Activated T-cell treated with anti-CD3 and anti-CD28 coated beads, Interleukin-2, amount 50 U/mL, for 4 hours (primary cell): ENCODE data around the gene RAB19. TPM values are rescaled to one million over a fixed set of nuclear protein-coding genes. Genes with fewer than 3 reads are reported as not detected.
"Not testable (repeated sequence)": the region's sequence is repeated elsewhere in the genome, so short reads cannot be mapped to it uniquely, and the experiment has no call there.

Experiments used
- ATAC-seq, 2 donors: fragments of 200-7000 bp; cut with Tn5 transposase; one replicate each; pipeline ENCODE4 v1.10.0; 2021
- DNase-seq: peaks from one replicate; pipeline ENCODE4 v3.0.0-alpha.2; 2020
- H3K27me3 Mint-ChIP-seq: one replicate; pipeline ENCODE4 v1.8.0; 2021; ENCODE audit warnings: low read depth, mixed read lengths
- H3K36me3 Mint-ChIP-seq: one replicate; pipeline ENCODE4 v1.8.0; 2022; ENCODE audit warnings: mixed read lengths; ENCODE audit not compliant: insufficient read depth
- H3K4me1 Mint-ChIP-seq: one replicate; pipeline ENCODE4 v1.8.0; 2021; ENCODE audit warnings: low read depth, mixed read lengths
- H3K4me3 Mint-ChIP-seq: one replicate; pipeline ENCODE4 v1.8.0; 2021; ENCODE audit warnings: mild to moderate bottlenecking, moderate library complexity, mixed read lengths
- H3K9me3 Mint-ChIP-seq: one replicate; pipeline ENCODE4 v1.8.0; 2021; ENCODE audit warnings: mixed read lengths
- total RNA-seq, 3 donors: library from RNA; stranded (reverse); gene quantifications; one replicate each; pipeline ENCODE4 v1.2.1, GENCODE V29; 2021

The RAB19 gene
- total RNA-seq, 3 donors from 2014 or later: 3.8 to 4.9 (median 4.0) TPM

- not testable (repeated sequence) for H3K4me3 Mint-ChIP-seq
- H3K4me1 Mint-ChIP-seq: peaks cover 41% of the 10 kb centered on the region
Measured at GRCh38 chr7:140453785-140454656, 50.2 kb downstream of the RAB19 start.

GRCh38 chr7:140454657-140455015, 50.8 kb downstream of the RAB19 start:
- Mint-ChIP-seq H3K4me1 (peaks cover 39% of the 10 kb centered on the region), H3K27me3 (no peaks in the 10 kb centered on the region), H3K36me3 (peaks cover 43% of the 10 kb centered on the region), H3K4me3 (no peak overlapping the region), H3K9me3 (no peaks in the 10 kb centered on the region)
- DNase-seq (no peak), ATAC-seq (peak; percentile 28)

More at GRCh38 chr7:140453785-140454656, 50.2 kb downstream of the RAB19 start:
- not testable (repeated sequence) for H3K27me3 Mint-ChIP-seq, H3K9me3 Mint-ChIP-seq, DNase-seq
- peaks cover 40% of the 10 kb centered on the region for H3K36me3 Mint-ChIP-seq
- peak; percentile 24 to 38 for ATAC-seq

- Mint-ChIP-seq H3K36me3 (peaks cover 45% of the 10 kb centered on the region), H3K4me1 (peaks cover 29% of the 10 kb centered on the region), H3K27me3 (no peaks in the 10 kb centered on the region), H3K9me3 (no peaks in the 10 kb centered on the region), H3K4me3 (no peak overlapping the region)
- DNase-seq (no peak), ATAC-seq (no peak)
Measured at GRCh38 chr7:140455743-140456142, 51.9 kb downstream of the RAB19 start.

- no peaks in the 10 kb centered on the region for H3K27me3 Mint-ChIP-seq
- DNase-seq (no peak), ATAC-seq (no peak)
- peaks cover 51% of the 10 kb centered on the region for H3K36me3 Mint-ChIP-seq
- no peak overlapping the region for H3K4me3 Mint-ChIP-seq
- peaks cover 28% of the 10 kb centered on the region for H3K4me1 Mint-ChIP-seq
- no peaks in the 10 kb centered on the region for H3K9me3 Mint-ChIP-seq
Measured at GRCh38 chr7:140456551-140457051, 52.7 kb downstream of the RAB19 start.

- no peaks in the 10 kb centered on the region for H3K27me3 Mint-ChIP-seq
- ATAC-seq (no peak), DNase-seq (no peak)
- H3K4me1 Mint-ChIP-seq: peaks cover 26% of the 10 kb centered on the region
- no peaks in the 10 kb centered on the region for H3K9me3 Mint-ChIP-seq
- peaks cover 46% of the 10 kb centered on the region for H3K36me3 Mint-ChIP-seq
- no peak overlapping the region for H3K4me3 Mint-ChIP-seq
Measured at GRCh38 chr7:140458201-140458600, 54.3 kb downstream of the RAB19 start.

GRCh38 chr7:140458916-140459315, 55.1 kb downstream of the RAB19 start:
- no peaks in the 10 kb centered on the region for H3K9me3 Mint-ChIP-seq
- peaks cover 44% of the 10 kb centered on the region for H3K36me3 Mint-ChIP-seq
- H3K4me3 Mint-ChIP-seq: no peak overlapping the region
- no peaks in the 10 kb centered on the region for H3K27me3 Mint-ChIP-seq
- H3K4me1 Mint-ChIP-seq: peaks cover 22% of the 10 kb centered on the region
- no peak for DNase-seq
- no peak for ATAC-seq

- Mint-ChIP-seq H3K9me3 (no peaks in the 10 kb centered on the region), H3K4me3 (no peak overlapping the region), H3K27me3 (no peaks in the 10 kb centered on the region), H3K4me1 (peaks cover 11% of the 10 kb centered on the region), H3K36me3 (peaks cover 28% of the 10 kb centered on the region)
- DNase-seq (no peak), ATAC-seq (no peak)
Measured at GRCh38 chr7:140463111-140463510, 59.3 kb downstream of the RAB19 start.

GRCh38 chr7:140475747-140476333, 72.0 kb downstream of the RAB19 start:
- no peaks in the 10 kb centered on the region for H3K9me3 Mint-ChIP-seq
- peaks cover 6% of the 10 kb centered on the region for H3K36me3 Mint-ChIP-seq
- ATAC-seq (no peak), DNase-seq (peak; percentile 36)
- peak overlapping the region; percentile 68 for H3K4me3 Mint-ChIP-seq
- no peaks in the 10 kb centered on the region for H3K27me3 Mint-ChIP-seq
- H3K4me1 Mint-ChIP-seq: peaks cover 43% of the 10 kb centered on the region

- H3K9me3 Mint-ChIP-seq: no peaks in the 10 kb centered on the region
- peaks cover 40% of the 10 kb centered on the region for H3K4me1 Mint-ChIP-seq
- ATAC-seq (no peak), DNase-seq (no peak)
- peaks cover 1% of the 10 kb centered on the region for H3K36me3 Mint-ChIP-seq
- no peaks in the 10 kb centered on the region for H3K27me3 Mint-ChIP-seq
- H3K4me3 Mint-ChIP-seq: peak overlapping the region; percentile 89
Measured at GRCh38 chr7:140476698-140477261, 72.9 kb downstream of the RAB19 start.

Other genes with a start within 250 kb of the RAB19 start
- 1 to 10 TPM; 6.3 to 9.5 (median 7.4) TPM for gene KDM7A, start 227.1 kb upstream of the RAB19 start, total RNA-seq
- 10 to 100 TPM; 33.5 to 44.0 (median 40.9) TPM for gene SLC37A3, start 5.5 kb upstream of the RAB19 start, total RNA-seq
- gene MKRN1, start 75.4 kb downstream of the RAB19 start, total RNA-seq: 10 to 100 TPM; 42.9 to 54.1 (median 51.9) TPM
- not detected for gene DENND2A, start 236.8 kb downstream of the RAB19 start, total RNA-seq